ENCODE results near the gene RETREG3. TPM values are rescaled to one million over a fixed set of nuclear protein-coding genes. Genes with fewer than 3 reads are reported as not detected.

The RETREG3 gene
- total RNA-seq, 2 donors from 2014 or later: 30.4 to 31.1 TPM

DNA sequence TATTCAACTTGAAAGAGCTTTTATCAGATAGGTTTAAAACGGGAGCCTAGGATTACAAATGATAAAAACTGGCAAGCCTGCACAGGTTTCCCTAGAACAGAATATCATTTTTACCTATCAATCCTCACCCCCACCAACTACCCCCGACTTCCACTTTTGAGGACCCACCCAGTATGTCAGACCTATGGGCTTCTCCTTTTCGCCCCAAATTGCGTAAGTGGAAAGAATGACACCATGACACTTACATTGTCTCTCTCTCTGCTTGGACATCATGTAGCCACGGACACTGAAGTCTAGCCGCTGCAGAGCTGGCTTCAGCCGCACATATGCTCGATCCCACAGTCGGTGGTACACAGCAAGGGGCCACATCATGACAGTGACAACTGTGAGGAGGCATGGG, 24.3 kb downstream of the RETREG3 start:
- Histone ChIP-seq H3K27me3 (no peaks in the 10 kb centered on the region), H3K4me3 (no peak overlapping the region), H3K27ac (no peak overlapping the region), H3K9me3 (no peaks in the 10 kb centered on the region), H3K36me3 (peaks cover 93% of the 10 kb centered on the region), H3K4me1 (peaks cover 0 to 5% of the 10 kb centered on the region in 2 donors)
- TF ChIP-seq, protein P1, sequence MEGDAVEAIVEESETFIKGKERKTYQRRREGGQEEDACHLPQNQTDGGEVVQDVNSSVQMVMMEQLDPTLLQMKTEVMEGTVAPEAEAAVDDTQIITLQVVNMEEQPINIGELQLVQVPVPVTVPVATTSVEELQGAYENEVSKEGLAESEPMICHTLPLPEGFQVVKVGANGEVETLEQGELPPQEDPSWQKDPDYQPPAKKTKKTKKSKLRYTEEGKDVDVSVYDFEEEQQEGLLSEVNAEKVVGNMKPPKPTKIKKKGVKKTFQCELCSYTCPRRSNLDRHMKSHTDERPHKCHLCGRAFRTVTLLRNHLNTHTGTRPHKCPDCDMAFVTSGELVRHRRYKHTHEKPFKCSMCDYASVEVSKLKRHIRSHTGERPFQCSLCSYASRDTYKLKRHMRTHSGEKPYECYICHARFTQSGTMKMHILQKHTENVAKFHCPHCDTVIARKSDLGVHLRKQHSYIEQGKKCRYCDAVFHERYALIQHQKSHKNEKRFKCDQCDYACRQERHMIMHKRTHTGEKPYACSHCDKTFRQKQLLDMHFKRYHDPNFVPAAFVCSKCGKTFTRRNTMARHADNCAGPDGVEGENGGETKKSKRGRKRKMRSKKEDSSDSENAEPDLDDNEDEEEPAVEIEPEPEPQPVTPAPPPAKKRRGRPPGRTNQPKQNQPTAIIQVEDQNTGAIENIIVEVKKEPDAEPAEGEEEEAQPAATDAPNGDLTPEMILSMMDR (IDR thresholded peaks at IDR 0.05): no peak
- DNase-seq (ENCODE audit: low spot score): no peak

DNA sequence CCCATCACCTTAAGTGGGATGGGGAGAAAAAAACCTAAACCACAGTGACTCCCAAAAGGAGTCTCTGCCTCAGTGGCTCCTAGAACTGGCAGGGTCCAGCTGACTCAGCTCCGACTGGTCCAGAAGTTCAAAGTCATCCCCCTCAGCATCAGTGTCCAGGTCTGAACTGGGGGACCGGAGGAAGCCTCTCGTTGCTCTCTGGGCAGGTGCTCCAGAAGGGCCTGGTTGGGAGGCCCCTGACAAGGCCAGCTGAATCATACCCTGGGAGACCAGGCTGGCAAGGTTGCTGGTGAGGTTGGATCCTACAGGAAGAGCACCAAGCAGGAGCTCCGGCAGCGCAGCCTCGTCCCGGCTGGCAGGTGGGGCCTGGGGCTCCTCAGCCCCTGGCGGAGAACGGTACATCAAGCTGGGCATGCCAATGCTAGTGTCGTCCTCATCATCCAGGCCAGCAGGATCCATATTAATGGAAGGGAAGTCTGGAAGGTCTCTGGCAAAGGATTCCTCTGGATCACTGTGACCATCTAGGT, 27.4 kb downstream of the RETREG3 start:
- peaks cover 71% of the 10 kb centered on the region for H3K36me3 ChIP-seq
- H3K4me3 ChIP-seq: no peak overlapping the region

DNA sequence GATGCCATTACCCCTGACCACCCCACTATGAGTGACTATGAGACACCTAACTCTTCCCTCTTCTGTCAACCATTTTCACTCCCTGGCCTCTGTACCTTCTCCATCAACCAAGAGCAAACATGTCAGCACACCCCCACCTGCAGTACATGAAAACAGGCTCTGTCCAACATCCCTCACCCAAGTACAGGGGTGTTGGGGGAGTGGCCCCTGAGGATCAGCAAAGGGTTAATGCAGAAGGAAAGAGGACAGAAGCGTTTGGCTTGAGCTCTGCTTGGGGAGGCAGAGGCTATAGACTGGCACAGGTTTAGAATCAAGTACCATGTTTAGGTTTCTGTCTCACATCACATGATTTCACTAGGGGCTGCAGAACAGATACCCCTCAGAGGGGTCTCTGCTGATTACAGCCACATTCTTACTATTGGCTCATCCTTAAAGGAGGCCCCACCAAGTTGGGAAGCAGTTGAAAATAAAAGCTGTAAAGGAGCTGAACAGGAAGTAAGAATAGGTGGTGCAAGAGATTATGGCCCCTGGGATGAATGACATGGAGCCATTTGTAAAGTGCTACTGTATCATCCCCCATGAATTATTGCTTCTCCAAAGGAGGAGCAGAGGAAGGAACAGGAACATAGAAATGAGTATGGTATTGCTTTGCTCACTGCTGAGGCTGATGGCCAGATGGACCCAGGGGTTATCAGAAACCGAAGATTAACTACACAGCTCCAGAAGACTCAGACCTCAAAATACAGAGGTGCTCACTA, 29.2 kb downstream of the RETREG3 start:
- H3K27me3 ChIP-seq: no peaks in the 10 kb centered on the region
- peaks cover 0 to 22% of the 10 kb centered on the region in 2 donors for H3K4me1 ChIP-seq
- H3K27ac ChIP-seq: no peak overlapping the region
- H3K4me3 ChIP-seq: no peak overlapping the region
- no peak for DNase-seq (ENCODE audit: low spot score)
- TF ChIP-seq, protein P1 (IDR thresholded peaks at IDR 0.05): no peak
- H3K9me3 ChIP-seq: no peaks in the 10 kb centered on the region
- H3K36me3 ChIP-seq: peaks cover 53% of the 10 kb centered on the region

More for the DNA sequence above, 27.4 kb downstream of the RETREG3 start:
- TF ChIP-seq, protein P1 (IDR thresholded peaks at IDR 0.05): no peak
- no peaks in the 10 kb centered on the region for H3K9me3 ChIP-seq
- H3K27ac ChIP-seq: no peak overlapping the region
- no peaks in the 10 kb centered on the region for H3K27me3 ChIP-seq
- no peak for DNase-seq (ENCODE audit: low spot score)
- H3K4me1 ChIP-seq: peaks cover 0 to 23% of the 10 kb centered on the region in 2 donors

DNA sequence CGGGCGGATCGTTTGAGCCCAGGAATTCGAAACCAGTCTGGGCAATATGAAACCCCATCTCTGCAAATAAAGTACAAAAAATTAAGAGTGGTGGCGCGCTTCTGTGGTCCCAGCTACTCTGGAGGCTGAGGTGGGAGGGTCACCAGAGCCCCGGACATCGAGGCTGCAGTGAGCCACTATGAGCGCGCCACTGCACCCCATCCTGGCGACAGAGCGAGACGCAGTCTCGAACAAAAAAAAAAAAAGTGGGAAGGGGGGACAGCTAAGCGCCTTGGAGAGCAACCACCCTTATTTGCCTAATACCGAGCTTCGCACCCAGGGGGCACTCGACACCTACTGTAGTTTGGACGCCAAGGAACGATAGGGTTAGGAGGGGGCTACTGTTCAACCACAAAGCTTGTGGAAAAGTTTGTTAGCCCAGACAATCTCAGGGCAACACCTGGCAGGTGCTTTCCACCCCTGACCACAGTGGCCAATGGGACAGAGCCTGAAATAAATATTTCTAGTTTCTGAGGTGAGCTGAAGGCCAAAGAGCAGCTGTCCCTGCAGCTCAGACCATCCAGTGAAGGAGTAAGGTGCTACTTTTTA, 30.8 kb downstream of the RETREG3 start:
- Histone ChIP-seq H3K9me3 (no peaks in the 10 kb centered on the region), H3K4me3 (peak overlapping the region; percentile 66 to 68), H3K4me1 (peaks cover 0 to 22% of the 10 kb centered on the region in 2 donors), H3K36me3 (peaks cover 46% of the 10 kb centered on the region), H3K27ac (peak overlapping the region; percentile 84 to 94), H3K27me3 (no peaks in the 10 kb centered on the region)
- TF ChIP-seq, protein P1 (IDR thresholded peaks at IDR 0.05): peak in 1 of 2 donors; percentile 82
- DNase-seq (ENCODE audit: low spot score): peak; percentile 79

DNA sequence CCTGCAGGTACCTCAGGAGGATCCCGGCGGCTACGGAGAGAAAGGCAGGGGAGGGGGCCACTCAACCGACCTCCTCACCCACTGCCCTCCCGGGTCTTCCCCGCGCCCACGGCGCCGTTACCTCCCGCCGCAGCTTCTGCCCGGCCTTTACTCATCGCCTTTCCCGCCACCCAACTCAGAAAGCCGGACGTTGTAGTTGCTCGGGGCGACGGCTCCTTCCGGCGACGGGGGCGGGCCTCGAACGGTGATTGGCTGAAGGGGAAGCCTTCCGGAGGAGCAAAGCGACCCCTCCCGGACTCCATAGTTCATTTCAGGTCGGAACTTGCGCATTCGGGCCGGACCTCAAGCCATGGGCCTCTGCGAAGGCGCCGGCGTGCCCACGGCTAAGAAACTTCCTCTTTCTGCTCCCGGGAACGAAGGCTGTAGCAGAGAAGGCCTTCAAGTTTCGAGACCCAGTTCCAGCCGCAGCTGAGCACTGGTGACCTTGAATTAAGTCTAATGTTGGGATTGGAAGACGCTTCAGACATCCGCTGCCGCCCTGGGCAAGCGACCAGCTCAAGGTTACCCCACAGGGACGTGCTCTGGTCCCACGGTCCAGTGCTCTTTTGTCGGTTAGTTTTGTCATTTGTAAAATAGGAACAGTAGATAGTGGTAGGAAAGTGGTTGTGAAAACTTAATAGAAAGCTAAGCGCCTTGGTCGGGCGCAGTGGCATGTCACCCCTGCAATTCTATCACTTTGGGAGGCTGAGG, 31.5 kb downstream of the RETREG3 start, which contains the start of gene PSMC3IP:
Gene PSMC3IP (minus strand): TSS at position 198 of the 750 bp plus-strand sequence. CDS start 43 bp downstream, at position 155.
- Histone ChIP-seq H3K9me3 (no peaks in the 10 kb centered on the region), H3K4me1 (peaks cover 0 to 22% of the 10 kb centered on the region in 2 donors), H3K27me3 (no peaks in the 10 kb centered on the region), H3K4me3 (peak within 1 kb of the TSS; percentile 66 to 68), H3K36me3 (peaks cover 46% of the 10 kb centered on the region), H3K27ac (peak within 1 kb of the TSS; percentile 84 to 94)
- peak; percentile 96 for DNase-seq (ENCODE audit: low spot score)
- TF ChIP-seq, protein P1 (IDR thresholded peaks at IDR 0.05): peak in 1 of 2 donors; percentile 22

All from right atrium auricular region (tissue), 2 donors.